ENCODE data around the gene KIF3A. TPM values are rescaled to one million over a fixed set of nuclear protein-coding genes. Genes with fewer than 3 reads are reported as not detected.

KIF3A gene
- total RNA-seq, 1 experiment from 2014 or later, result 13.2 TPM

DNA sequence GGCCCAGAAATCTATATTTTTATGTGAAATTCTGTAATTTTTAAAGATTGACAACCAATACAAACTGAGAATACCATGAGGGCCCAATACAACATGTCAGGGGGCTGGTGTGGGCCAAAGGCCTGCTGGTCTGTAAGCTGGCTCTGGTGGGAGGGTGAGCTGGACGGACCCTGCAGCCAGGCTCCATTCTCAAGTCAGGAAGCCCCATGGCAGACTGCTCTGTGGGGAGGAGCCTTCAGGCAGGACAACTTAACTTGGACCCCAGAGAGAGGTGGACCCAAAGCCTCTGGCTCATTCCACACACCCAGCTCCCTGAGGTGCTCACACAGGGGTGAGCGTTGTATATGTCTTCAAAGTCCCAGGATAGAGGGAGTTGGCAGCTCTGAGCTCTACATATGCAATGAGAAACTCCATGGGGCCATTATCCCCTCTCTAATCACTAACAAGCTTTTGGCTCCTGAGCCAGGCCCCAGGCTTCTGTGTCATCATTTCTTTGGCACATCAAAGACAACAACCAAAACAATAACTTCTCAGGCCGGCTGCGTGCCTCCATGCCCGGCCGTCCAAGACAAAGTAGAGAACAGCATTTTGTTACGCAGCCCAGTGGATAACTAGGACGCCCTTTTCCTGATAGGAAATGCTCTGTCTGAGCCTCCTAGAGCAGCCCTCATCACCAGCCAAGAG is 33.3 kb upstream of the KIF3A start:
- H3K4ac ChIP-seq (ENCODE audit: low read depth, low read length), result no peak overlapping the region
- H3K23ac ChIP-seq (ENCODE audit: insufficient read length, low read depth, low read length), result no peak overlapping the region
- peak overlapping the region; percentile 15 to 89 (median 69); a peak in 3 of 7 replicates for H3K27ac Mint-ChIP-seq
- peaks cover 2% of the 10 kb centered on the region for H3K79me1 ChIP-seq (ENCODE audit: insufficient read depth, low read depth, low read length, poor library complexity, severe bottlenecking)
- no peak overlapping the region for H2BK12ac ChIP-seq (ENCODE audit: insufficient read length, low read depth, low read length)
- peaks cover 5% of the 10 kb centered on the region; the same call in 1 of the 2 replicates for H3K4me1 ChIP-seq (ENCODE audit: insufficient read depth, low read length)
- no peak overlapping the region for H4K8ac ChIP-seq (replicated peaks; ENCODE audit: insufficient read length, low read depth, low read length)
- H2BK120ac ChIP-seq (ENCODE audit: low read depth, low read length, poor library complexity, severe bottlenecking), result no peak overlapping the region
- H3K4me1 Mint-ChIP-seq, result peaks cover 23 to 26% of the 10 kb centered on the region in 2 experiments
- H3K56ac ChIP-seq (ENCODE audit: insufficient read length, low read depth, low read length), result no peak overlapping the region
- H3K9ac ChIP-seq (ENCODE audit: extremely low read depth, insufficient read length, low read length), result no peak overlapping the region
- no peak overlapping the region for H4K5ac ChIP-seq (ENCODE audit: insufficient read length, low read depth, low read length)
- no peak overlapping the region; the same call in 1 of the 2 replicates for H3K14ac ChIP-seq (ENCODE audit: insufficient read depth, low read length)
- H3K4me3 Mint-ChIP-seq, result peak overlapping the region in 1 of 2 experiments; percentile 42; a peak in 1 of 5 replicates
- no peak overlapping the region for H2BK5ac ChIP-seq (ENCODE audit: insufficient read length, low read length)
- no peak overlapping the region for H2AK5ac ChIP-seq (ENCODE audit: insufficient read length, low read length)
- H3K27ac ChIP-seq (ENCODE audit: insufficient read length, low read depth, low read length), result no peak overlapping the region
- H3K27me3 ChIP-seq (ENCODE audit: insufficient read depth, low read length), result no peaks in the 10 kb centered on the region; the same call in 1 of the 2 replicates
- no peaks in the 10 kb centered on the region for H4K20me1 ChIP-seq (ENCODE audit: control insufficient read depth, insufficient read depth, insufficient read length)
- H2AFZ ChIP-seq (ENCODE audit: low read length), result no peak overlapping the region
- no peak for TF ChIP-seq CTCF (conservative IDR thresholded peaks at IDR 0.05)
- H2BK20ac ChIP-seq (ENCODE audit: low read depth, low read length, poor library complexity, severe bottlenecking), result no peak overlapping the region
- no peak overlapping the region for H4K91ac ChIP-seq (ENCODE audit: insufficient read length, low read depth, low read length)
- no peaks in the 10 kb centered on the region for H3K9me3 ChIP-seq (ENCODE audit: control insufficient read depth, low read depth, low read length)
- no peak overlapping the region for H2BK15ac ChIP-seq (ENCODE audit: low read depth, low read length)
- no peaks in the 10 kb centered on the region for H3K9me3 Mint-ChIP-seq
- H3K79me2 ChIP-seq (ENCODE audit: insufficient read depth, low read length), result peaks cover 2% of the 10 kb centered on the region; the same call in 1 of the 2 replicates
- no peak overlapping the region for H3K18ac ChIP-seq (ENCODE audit: insufficient read length, low read depth, low read length)
- no CpG with 5 or more reads among the region's 8 CpGs for WGBS (ENCODE audit: extremely low coverage, insufficient read length, low lambda C conversion rate)
- no peak overlapping the region for H3T11ph ChIP-seq (ENCODE audit: low read length)
- H3K4me2 ChIP-seq (ENCODE audit: insufficient read depth, insufficient read length, low read length), result no peak overlapping the region
- H3K23me2 ChIP-seq (ENCODE audit: insufficient read length, low read depth, low read length, poor library complexity, severe bottlenecking), result no peaks in the 10 kb centered on the region
- DNase-seq, result no peak
- peaks cover 34% of the 10 kb centered on the region for H3K27me3 Mint-ChIP-seq (ENCODE audit: low read depth)
- H3K36me3 Mint-ChIP-seq (ENCODE audit: insufficient read depth in 1 of 3, low read depth in 3 of 3), result no peaks in the 10 kb centered on the region; a peak in 1 of 7 replicates
